Neural progenitor cell (in vitro differentiated cells): ENCODE results near the gene PRKCE. TPM values are rescaled to one million over a fixed set of nuclear protein-coding genes. Genes with fewer than 3 reads are reported as not detected.

Experiments used
- DNase-seq: peaks from one replicate; pipeline ENCODE4 v3.0.0-alpha.2; 2016; ENCODE audit warnings: low spot score
- H2AFZ ChIP-seq: fragments of 200-600 bp; sonication (generic); replicated peaks from 2 replicates; pipeline ENCODE4 v1.6.1; 2016; ENCODE audit warnings: antibody characterized with exemption
- H3F3A ChIP-seq: fragments of 200-600 bp; sonication (generic); 2 replicates; pipeline ENCODE4 v1.6.1; 2016; ENCODE audit warnings: antibody characterized with exemption, low read depth
- H3K27ac ChIP-seq: fragments of 200-600 bp; sonication (generic); 2 replicates; pipeline ENCODE4 v1.5.1; 2016; ENCODE audit warnings: mild to moderate bottlenecking
- H3K27me3 ChIP-seq: fragments of 200-600 bp; sonication (generic); 2 replicates; pipeline ENCODE4 v1.6.1; 2016; ENCODE audit warnings: mild to moderate bottlenecking, moderate library complexity
- H3K36me3 ChIP-seq: fragments of 200-600 bp; sonication (generic); 2 replicates; pipeline ENCODE4 v1.5.1; 2016
- H3K4me1 ChIP-seq: fragments of 200-600 bp; sonication (generic); 2 replicates; pipeline ENCODE4 v1.6.1; 2016; ENCODE audit warnings: mixed run types
- H3K4me2 ChIP-seq: fragments of 200-600 bp; sonication (generic); 2 replicates; pipeline ENCODE4 v1.6.1; 2016
- H3K4me3 ChIP-seq: fragments of 200-600 bp; sonication (generic); 2 replicates; pipeline ENCODE4 v1.5.1; 2016
- H3K79me2 ChIP-seq: fragments of 200-600 bp; sonication (generic); 2 replicates; pipeline ENCODE4 v1.6.1; 2016; ENCODE audit warnings: low read depth
- H3K9ac ChIP-seq: fragments of 200-600 bp; sonication (generic); 2 replicates; pipeline ENCODE4 v1.6.1; 2016
- H3K9me3 ChIP-seq: fragments of 200-600 bp; sonication (generic); 2 replicates; pipeline ENCODE4 v1.5.1; 2016; ENCODE audit warnings: low read depth
- H4K20me1 ChIP-seq: fragments of 200-600 bp; sonication (generic); 2 replicates; pipeline ENCODE4 v1.6.1; 2016; ENCODE audit warnings: low read depth
- H3K27ac Mint-ChIP-seq: 3 replicates; pipeline ENCODE4 v1.8.0; 2021; ENCODE audit warnings: mixed read lengths
- H3K27me3 Mint-ChIP-seq: 2 replicates; pipeline ENCODE4 v1.8.0; 2022; ENCODE audit warnings: low read depth, mild to moderate bottlenecking, inconsistent platforms, moderate library complexity, mixed read lengths; ENCODE audit not compliant: insufficient read depth
- H3K36me3 Mint-ChIP-seq: 3 replicates; pipeline ENCODE4 v1.8.0; 2021; ENCODE audit warnings: mixed read lengths
- H3K4me1 Mint-ChIP-seq: 3 replicates; pipeline ENCODE4 v1.8.0; 2021; ENCODE audit warnings: mixed read lengths
- H3K4me3 Mint-ChIP-seq: 3 replicates; pipeline ENCODE4 v1.8.0; 2021; ENCODE audit warnings: mild to moderate bottlenecking, moderate library complexity, mixed read lengths
- H3K9me3 Mint-ChIP-seq: 3 replicates; pipeline ENCODE4 v1.8.0; 2020; ENCODE audit warnings: mixed read lengths
- EZH2 ChIP-seq: fragments of 200-600 bp; sonication (generic); IDR thresholded peaks from 2 replicates; pipeline ENCODE4 v1.6.1; 2017; ENCODE audit warnings: antibody characterized with exemption, mild to moderate bottlenecking, moderate library complexity
- EZH2phosphoT487 ChIP-seq: fragments of 200-600 bp; sonication (generic); IDR thresholded peaks from 2 replicates; pipeline ENCODE4 v1.6.1; 2017; ENCODE audit warnings: antibody characterized with exemption
- total RNA-seq: library from RNA; depleted of rRNA; stranded (reverse); fragments of >200 nt; gene quantifications from 2 replicates; pipeline ENCODE4 v1.2.3, GENCODE V29; 2015; ENCODE audit warnings: low replicate concordance
- TF ChIP-seq, protein P1 (sequence below): fragments of 200-600 bp; sonication (generic); IDR thresholded peaks from 2 replicates; pipeline ENCODE4 v1.5.1; 2017; ENCODE audit warnings: antibody characterized with exemption, mild to moderate bottlenecking

PRKCE gene
- total RNA-seq, 1 donor from 2014 or later = 4.1 TPM

DNA sequence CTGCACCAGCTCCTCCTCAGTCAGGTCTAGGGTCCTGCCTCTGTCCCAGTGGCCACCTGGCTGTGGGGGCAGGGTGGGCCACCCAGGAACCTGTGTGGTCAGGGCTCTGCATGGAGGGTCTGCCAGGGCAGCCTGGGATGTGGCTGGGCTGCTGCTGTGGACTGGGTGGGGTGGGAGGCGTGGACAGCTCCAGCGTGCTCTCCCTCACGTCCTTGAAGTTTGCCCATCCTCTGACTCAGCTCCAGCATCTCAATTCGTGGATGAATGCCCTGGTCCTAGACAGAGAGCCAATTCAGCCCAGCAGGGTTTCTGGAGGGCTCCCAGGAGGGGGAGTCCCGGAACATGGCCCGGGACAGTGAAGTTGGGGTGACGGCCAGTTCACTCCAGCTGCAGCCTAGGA is 581.4 kb downstream of the PRKCE start:
- no peaks in the 10 kb centered on the region for H4K20me1 ChIP-seq
- no peaks in the 10 kb centered on the region for H3K36me3 ChIP-seq
- no peak overlapping the region for H3K9ac ChIP-seq
- peaks cover 9% of the 10 kb centered on the region for H3F3A ChIP-seq
- H3K9me3 Mint-ChIP-seq = no peaks in the 10 kb centered on the region
- H3K4me1 ChIP-seq = peaks cover 8% of the 10 kb centered on the region
- H3K4me1 Mint-ChIP-seq = peaks cover 16% of the 10 kb centered on the region
- H3K36me3 Mint-ChIP-seq = no peaks in the 10 kb centered on the region
- no peak overlapping the region for H3K27ac ChIP-seq
- no peak overlapping the region for H3K4me2 ChIP-seq
- H3K27me3 Mint-ChIP-seq = peaks cover 3% of the 10 kb centered on the region
- H3K27ac Mint-ChIP-seq = no peak overlapping the region
- no peak for DNase-seq
- H3K27me3 ChIP-seq = no peaks in the 10 kb centered on the region
- H3K4me3 Mint-ChIP-seq = no peak overlapping the region
- no peaks in the 10 kb centered on the region for H3K9me3 ChIP-seq
- no peak overlapping the region for H2AFZ ChIP-seq
- TF ChIP-seq, protein P1, sequence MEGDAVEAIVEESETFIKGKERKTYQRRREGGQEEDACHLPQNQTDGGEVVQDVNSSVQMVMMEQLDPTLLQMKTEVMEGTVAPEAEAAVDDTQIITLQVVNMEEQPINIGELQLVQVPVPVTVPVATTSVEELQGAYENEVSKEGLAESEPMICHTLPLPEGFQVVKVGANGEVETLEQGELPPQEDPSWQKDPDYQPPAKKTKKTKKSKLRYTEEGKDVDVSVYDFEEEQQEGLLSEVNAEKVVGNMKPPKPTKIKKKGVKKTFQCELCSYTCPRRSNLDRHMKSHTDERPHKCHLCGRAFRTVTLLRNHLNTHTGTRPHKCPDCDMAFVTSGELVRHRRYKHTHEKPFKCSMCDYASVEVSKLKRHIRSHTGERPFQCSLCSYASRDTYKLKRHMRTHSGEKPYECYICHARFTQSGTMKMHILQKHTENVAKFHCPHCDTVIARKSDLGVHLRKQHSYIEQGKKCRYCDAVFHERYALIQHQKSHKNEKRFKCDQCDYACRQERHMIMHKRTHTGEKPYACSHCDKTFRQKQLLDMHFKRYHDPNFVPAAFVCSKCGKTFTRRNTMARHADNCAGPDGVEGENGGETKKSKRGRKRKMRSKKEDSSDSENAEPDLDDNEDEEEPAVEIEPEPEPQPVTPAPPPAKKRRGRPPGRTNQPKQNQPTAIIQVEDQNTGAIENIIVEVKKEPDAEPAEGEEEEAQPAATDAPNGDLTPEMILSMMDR = no peak
- TF ChIP-seq EZH2phosphoT487 (no peak), EZH2 (no peak)
- no peaks in the 10 kb centered on the region for H3K79me2 ChIP-seq
- no peak overlapping the region for H3K4me3 ChIP-seq

- H3K27ac Mint-ChIP-seq = no peak overlapping the region
- Histone ChIP-seq H3K4me1 (no peaks in the 10 kb centered on the region), H2AFZ (no peak overlapping the region), H3K27ac (no peak overlapping the region), H3K4me2 (no peak overlapping the region), H3K9ac (no peak overlapping the region), H3K79me2 (no peaks in the 10 kb centered on the region), H3K27me3 (no peaks in the 10 kb centered on the region), H4K20me1 (no peaks in the 10 kb centered on the region), H3K36me3 (no peaks in the 10 kb centered on the region), H3F3A (no peaks in the 10 kb centered on the region), H3K9me3 (no peaks in the 10 kb centered on the region), H3K4me3 (no peak overlapping the region)
- no peak for DNase-seq
- H3K4me1 Mint-ChIP-seq = peaks cover under 1% of the 10 kb centered on the region
- no peaks in the 10 kb centered on the region for H3K9me3 Mint-ChIP-seq
- H3K36me3 Mint-ChIP-seq = no peaks in the 10 kb centered on the region
- TF ChIP-seq, protein P1 = no peak
- TF ChIP-seq EZH2phosphoT487 (no peak), EZH2 (no peak)
- no peak overlapping the region for H3K4me3 Mint-ChIP-seq
- H3K27me3 Mint-ChIP-seq = peaks cover 5% of the 10 kb centered on the region
These were observed 584.8 kb downstream of the PRKCE start for GRCh38 chr2:46236006-46236875.

- Histone ChIP-seq H3K9me3 (no peaks in the 10 kb centered on the region), H3K79me2 (no peaks in the 10 kb centered on the region), H3K27me3 (no peaks in the 10 kb centered on the region), H3K36me3 (no peaks in the 10 kb centered on the region), H3K4me2 (no peak overlapping the region), H4K20me1 (no peaks in the 10 kb centered on the region), H3F3A (no peaks in the 10 kb centered on the region), H3K9ac (no peak overlapping the region), H2AFZ (no peak overlapping the region), H3K27ac (no peak overlapping the region), H3K4me1 (no peaks in the 10 kb centered on the region), H3K4me3 (no peak overlapping the region)
- DNase-seq = no peak
- H3K27me3 Mint-ChIP-seq = peaks cover 3% of the 10 kb centered on the region
- H3K4me1 Mint-ChIP-seq = peaks cover 3% of the 10 kb centered on the region
- H3K27ac Mint-ChIP-seq = peak overlapping the region; percentile 3
- H3K9me3 Mint-ChIP-seq = no peaks in the 10 kb centered on the region
- no peaks in the 10 kb centered on the region for H3K36me3 Mint-ChIP-seq
- TF ChIP-seq EZH2phosphoT487 (no peak), EZH2 (no peak)
- TF ChIP-seq, protein P1 = no peak
- no peak overlapping the region for H3K4me3 Mint-ChIP-seq
These were observed 585.7 kb downstream of the PRKCE start for GRCh38 chr2:46236876-46237859.

Other genes with a start within 250 kb of the PRKCE start
- gene SRBD1, start 40.4 kb upstream of the PRKCE start, total RNA-seq = 29.9 and 37.2 TPM in 2 replicates